ENCODE measurements around the gene MTRF1L. TPM values are rescaled to one million over a fixed set of nuclear protein-coding genes. Genes with fewer than 3 reads are reported as not detected.

Gene MTRF1L
- total RNA-seq, 1 donor from 2014 or later, result 17.7 TPM

Other genes with a start within 250 kb of the MTRF1L start
- 60.7 and 64.3 TPM in 2 replicates for gene FBXO5, start 19.7 kb downstream of the MTRF1L start, total RNA-seq
- not detected in 2 replicates for gene RGS17, start 128.6 kb upstream of the MTRF1L start, total RNA-seq